ENCODE results near the gene HOMER3.

HOMER3 gene

GRCh38 chr19:18900700-18901481, 40.1 kb downstream of the HOMER3 start:
- no peak for DNase-seq

DNA sequence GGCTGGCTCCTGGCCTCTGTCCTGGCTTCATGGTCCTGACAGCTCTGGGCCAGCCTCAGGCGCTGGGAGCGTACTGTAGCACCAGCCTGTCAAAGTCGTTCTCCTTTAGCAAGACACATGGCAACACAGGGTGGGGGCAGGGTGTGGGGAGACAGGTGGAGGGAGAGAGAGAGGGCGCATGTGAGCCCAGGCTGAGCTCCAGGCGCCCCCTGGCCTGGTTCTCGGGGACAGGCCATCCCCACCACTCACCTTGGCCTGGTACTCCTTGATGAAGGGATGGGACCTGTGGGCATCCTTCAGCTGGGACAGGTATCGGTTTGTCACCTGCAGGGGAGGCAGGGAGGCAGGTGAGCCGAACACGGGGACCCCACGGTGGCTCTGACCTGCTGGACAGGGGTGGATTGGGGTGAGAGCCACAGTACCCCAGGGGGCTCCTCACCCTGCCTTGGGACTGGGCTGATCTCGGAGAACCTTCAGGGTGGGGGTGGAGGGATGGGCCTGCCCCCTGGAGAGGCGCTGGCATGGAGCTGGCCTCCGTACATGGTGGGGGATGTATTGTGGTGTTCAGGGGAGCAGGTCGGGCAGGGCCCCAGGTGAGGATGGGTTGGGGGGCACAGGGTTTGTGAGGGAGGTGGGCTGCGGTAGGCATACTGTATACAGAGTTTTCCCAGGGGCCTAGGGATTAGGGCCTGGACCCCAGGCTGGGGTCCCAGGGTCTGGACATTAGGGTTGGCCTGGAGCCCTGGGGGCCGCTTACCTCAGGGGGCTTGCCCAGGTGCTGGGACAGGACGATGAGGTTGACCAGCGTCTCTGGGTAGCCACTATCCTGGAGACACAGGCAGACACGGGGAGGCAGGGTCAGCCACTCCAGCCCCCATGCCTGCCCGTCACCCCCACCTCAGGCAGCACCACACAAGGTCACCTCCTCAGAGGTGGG, 41.1 kb downstream of the HOMER3 start:
- DNase-seq = no peak

DNA sequence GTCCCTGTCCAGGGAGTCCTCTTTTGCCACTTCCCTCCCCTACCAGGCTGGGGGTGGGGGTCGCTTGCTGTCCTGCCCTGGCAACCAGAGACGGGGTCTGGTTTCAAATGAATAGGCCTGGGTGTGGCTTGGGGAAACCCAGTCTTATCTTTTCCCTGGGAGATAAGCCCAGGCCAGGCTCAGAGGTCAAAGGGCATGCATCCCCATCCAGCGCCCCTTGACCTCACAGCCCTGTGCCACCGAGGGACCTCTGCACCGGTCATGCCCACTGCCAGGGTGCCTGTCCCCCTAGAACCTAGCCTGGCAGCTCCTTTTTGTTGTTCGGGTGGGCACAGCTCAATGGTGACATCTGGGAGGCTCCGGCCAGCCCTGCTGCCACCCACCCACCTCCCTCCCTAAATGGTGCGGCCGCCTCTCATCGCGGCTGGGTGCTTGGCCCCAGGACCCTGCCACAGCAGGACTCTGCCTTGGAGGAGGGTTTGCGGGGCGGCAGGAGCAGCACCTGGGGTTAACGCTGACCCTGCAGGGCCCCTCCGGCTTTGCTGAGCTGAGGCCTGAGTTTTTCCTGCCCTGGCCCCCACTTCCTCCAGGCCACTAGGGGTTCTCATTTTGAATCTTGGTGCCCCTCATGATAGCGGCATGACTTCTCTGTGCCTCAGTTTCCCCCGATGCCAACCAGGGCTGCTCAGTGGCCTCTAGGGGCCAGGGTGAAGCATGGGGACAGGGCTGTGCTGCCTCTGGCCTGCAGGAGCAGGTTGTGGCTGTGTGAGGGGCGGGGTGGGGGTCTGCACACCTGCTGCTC, 42.2 kb downstream of the HOMER3 start:
- no peak for DNase-seq

- DNase-seq = no peak
These were observed 42.9 kb downstream of the HOMER3 start for GRCh38 chr19:18898081-18898606.

DNA sequence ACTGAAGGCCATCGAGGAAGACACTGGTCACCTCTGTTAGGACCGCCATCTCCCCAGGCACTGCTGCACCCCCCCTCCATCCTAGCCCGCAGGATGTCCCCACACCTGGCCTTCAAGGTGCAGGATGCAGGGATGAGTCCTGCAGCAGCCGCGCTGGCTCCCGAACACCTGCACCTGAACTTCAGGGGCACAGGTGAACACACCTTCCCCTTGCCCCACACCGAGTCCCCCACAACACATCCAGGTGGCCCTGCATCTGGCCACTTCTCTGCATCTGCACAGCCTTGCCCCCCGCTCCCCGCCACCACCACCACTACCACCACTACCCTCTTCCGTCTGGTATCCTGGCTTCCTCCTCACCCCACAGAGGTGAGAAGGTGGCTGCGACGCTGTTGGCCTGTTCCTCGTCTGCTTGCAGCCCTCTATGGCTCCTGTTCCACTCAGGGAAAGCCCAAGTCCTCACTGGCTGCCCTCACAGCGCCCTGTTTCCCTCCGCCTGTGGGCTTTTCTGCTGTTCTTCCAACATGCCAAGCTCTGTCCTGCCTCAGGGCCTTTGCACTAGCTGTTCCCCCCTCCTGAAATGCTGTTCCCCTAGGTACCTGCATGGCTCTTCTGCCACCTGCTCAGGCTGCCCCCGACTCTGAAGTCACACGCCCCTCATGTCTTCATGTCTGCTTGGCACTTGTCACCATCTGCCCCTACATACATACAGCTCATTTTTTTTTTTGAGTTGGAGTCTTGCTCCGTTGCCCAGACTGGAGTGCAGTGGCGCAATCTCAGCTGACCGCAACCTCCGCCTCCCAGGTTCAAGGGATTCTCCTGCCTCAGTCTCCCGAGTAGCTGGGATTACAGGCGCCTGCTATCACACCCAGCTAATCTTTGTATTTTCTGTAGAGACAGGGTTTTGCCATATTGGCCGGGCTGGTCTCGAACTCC, 43.7 kb downstream of the HOMER3 start:
- no peak for DNase-seq

GRCh38 chr19:18896421-18896841, 44.6 kb downstream of the HOMER3 start:
- peak; percentile 57 for DNase-seq

DNA sequence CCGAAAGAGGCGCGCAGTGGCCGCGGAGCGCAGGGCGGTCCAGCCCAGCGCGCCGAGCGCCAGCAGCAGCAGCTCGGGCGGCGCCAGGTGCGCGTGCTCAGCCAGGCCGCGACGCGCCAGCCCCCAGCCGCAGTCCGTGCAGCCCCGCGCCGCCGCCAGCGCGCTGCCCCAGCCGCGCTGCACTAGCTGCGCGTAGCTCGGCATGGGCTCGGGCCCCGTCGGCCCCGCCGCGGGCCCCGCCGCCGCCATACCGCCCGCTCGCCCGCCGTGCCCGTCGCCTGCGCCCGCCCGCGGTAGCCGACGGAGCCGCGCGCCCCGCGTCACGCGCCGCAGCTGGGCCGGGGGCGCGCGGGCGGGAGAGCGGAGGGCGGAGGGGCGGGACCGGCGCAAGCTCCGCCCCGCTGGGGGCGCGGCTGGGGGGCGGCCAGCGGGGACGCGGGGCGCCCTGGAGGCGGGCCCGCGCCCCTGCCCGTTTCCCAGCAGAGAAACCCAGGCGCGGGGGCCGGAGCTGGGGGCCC, 45.1 kb downstream of the HOMER3 start, which contains the start of gene CERS1:
Gene CERS1, minus strand, starts transcription at position 335 of the 518 bp plus-strand sequence. Its CDS starts 86 bp downstream, at position 249.
- DNase-seq = peak; percentile 79

GRCh38 chr19:18895038-18895823, 45.8 kb downstream of the HOMER3 start:
- DNase-seq = peak; percentile 84

DNA sequence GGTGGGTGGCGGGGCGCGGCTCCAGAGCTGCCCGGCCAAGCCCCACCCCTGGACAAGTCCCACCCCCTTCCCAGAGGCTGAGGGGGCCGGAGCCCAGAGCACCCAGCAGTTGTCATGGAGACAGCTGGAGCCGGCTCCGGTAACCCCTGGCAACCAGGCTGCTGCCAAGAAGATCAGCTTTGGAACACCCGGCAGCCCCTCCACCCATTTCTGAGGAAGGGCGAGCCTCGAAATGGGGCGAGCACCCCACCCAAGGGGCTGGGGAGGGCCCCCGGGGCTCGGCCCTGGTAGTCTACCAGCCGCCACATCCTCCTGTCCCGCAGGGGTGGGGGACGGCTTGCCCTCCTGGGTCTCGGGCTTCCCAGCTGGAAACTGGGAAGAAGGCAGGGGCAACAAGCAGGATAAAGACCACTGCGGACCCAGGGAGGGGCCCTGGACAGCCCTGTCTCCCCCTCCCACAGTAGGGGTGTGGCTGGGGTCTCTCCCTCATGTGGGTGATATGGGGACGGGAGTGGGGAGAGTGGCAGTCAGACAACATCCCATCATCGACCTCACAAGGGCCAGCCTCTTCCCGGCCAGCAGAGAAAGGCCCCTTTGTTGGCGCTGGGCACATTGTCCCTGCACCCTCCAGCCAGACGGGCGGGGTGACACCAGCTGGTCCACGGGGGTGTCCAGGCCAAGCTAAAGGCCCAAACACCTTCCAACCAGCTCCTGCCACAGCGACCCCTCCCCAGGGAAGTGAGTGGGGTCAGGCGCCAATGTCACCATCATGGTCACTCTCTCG, 46.6 kb downstream of the HOMER3 start:
- DNase-seq = peak; percentile 92

DNA sequence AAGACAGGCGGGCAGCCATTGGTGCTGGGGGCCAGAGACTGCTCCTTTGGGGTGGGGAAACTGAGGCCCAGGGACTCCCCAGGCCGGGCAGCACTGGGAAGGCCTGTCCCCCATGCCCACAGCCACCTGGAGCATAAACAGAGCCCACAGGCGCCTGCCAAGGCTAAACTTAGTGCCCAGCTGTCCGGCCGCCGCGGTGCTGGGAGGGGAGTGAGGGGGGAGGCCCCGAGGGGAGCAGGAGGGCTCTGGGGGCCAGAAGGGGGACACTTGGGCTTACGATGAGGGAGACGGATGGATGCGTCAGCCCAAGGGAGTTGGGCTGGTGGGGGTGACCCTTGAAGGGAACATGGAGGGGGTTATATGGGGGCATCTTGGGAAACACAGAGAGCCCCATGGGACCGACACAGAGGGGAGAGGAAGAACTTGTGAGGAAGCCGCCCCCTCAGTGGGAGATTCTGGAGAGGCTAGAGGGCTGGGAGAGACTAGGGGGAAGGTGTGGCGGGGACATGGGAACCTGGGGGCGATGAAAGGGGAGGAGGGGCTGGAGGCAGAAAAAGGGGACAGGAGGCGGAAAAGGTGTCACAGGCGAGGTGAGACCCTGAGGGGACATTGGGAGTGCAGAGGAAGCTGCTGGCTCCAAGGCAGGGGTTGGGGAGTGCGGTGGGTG, 47.3 kb downstream of the HOMER3 start:
- DNase-seq = no peak

GRCh38 chr19:18889949-18890745, 50.9 kb downstream of the HOMER3 start:
- no peak for DNase-seq

DNA sequence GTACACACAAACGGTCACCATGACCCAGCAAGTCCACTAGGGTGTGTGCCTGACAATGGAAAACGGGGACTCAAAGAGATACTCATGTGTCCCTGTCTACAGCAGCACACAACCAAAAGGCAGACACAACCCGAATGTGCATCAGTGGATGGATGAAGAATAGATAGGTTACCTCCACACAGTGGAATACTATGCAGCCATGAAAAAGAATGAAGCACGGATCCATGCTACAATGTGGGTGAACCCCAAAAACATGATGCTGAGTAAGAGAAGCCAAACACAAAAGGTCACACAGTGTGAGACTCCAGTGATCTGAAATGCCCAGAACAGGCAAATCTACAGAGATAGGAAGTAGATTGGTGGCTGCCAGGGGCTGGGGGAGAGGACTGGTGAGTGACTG, 54.0 kb downstream of the HOMER3 start:
- no peak for DNase-seq

DNA sequence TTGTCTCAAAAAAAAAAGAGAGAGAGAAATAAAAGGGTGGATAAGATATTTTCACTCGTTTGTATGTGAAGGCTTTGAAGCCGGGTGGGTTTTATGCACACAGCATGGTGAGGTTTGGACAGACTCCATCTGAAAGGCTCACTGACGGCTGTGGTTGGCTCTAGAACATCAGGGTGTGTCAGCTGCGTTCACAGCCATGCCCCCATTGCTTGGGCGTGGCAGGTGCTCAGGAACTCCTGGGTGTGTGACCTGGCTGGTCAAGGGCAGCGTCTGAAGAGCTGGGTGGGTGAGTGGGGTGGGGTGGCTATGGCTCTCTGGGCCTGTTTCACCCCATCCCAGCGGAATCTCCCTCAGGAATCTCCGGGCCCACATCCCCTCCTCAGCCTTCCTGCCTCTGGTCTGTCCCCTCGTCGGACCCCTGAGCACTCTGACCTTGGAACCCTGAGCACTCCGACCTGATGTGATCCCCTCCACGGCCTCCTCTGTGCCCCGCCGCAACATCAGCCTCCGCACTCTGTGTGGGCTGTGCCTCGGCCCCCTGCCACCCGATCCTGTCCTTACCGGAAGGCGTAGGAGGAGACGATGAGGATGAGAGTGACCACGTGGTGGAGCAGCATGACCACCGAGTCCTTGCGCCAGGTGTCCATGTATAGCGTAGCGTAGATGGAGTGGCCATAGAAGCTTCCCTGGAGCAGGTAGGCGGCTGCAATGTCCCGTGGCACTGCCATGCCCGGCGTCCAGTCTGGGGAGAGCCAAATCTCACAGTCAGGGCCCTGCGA, 57.3 kb downstream of the HOMER3 start:
- no peak for DNase-seq

- no peak for DNase-seq
These were observed 59.5 kb downstream of the HOMER3 start for GRCh38 chr19:18881491-18881890.

- DNase-seq = no peak
These were observed 61.2 kb downstream of the HOMER3 start for GRCh38 chr19:18879579-18880373.
